Activated CD4-positive, alpha-beta T cell treated with anti-CD3 and anti-CD28 coated beads for 1 hour (primary cell): ENCODE data around the gene CA7.
"Not testable (repeated sequence)": the region's sequence is repeated elsewhere in the genome, so short reads cannot be mapped to it uniquely, and the experiment has no call there.

Source experiments
- DNase-seq: peaks from one replicate; pipeline ENCODE4 v3.0.0-alpha.2; 2020

Gene CA7

DNA sequence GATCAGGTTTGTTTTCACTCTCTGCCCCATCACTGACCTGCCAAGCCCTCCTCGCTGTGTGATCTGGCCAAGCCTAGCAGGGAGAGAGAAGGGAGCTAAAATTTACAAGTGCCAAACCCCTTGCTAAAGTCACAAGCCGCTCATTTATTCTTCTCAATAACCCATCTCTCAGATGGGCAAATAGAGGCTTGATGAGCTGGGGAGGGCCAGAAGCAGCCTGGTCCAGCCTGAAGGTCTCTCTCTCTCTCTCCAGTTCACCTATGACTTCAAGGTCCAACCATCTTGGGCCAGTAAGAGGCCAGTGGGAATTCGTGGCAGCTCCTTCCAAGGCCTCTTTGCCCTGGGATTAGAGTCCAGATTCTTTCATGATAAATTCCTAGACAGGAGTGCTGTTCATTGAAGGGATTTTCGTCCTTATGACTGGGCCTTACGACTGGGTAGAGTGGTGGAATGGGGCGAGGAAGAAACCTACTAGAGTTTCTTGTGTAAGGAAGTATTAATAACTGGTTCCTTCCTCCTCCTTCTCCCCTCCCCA, 3.4 kb downstream of the CA7 start:
- no peak for DNase-seq

- DNase-seq: no peak
Measured at GRCh38 chr16:66848172-66848571, 4.0 kb downstream of the CA7 start.

DNA sequence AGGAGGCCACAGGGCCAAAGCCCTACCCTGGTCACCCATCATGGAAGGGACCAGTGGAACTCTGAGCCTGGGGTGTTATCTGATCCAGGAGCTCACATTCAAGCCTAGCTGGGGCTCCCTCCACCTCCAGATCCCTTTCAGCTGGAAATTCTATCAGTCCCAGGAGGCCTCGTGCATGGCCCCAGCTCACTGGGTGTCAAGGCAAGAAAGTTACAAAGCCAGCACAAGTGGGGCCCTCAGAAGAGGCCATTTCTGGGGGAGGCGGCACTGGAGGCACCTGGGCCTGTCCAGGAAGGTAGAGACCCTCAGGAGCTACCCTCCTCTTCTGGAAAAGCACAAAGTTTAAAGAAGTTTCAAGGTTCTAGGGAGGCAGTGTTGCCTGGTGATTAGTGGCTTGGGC, 4.8 kb downstream of the CA7 start:
- DNase-seq: no peak

DNA sequence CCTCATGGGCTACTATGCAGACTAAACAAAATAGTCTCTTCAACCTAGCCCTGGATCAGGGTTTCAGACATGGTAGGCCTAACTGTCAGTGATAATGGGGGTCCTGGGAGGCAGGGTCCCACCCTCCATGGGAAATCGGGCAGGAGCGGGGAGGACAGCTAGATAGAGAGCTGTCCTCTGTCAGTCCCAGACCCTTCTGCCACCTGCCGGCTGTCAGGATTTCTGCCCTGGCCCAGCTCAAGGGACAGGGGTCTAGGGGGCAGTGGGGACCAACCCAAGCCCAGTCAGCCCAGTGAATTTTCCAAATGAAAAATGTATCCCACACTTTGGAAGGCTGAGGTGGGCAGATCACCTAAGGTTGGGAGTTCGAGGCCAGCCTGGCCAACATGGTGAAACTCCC, 5.3 kb downstream of the CA7 start:
- no peak for DNase-seq

DNA sequence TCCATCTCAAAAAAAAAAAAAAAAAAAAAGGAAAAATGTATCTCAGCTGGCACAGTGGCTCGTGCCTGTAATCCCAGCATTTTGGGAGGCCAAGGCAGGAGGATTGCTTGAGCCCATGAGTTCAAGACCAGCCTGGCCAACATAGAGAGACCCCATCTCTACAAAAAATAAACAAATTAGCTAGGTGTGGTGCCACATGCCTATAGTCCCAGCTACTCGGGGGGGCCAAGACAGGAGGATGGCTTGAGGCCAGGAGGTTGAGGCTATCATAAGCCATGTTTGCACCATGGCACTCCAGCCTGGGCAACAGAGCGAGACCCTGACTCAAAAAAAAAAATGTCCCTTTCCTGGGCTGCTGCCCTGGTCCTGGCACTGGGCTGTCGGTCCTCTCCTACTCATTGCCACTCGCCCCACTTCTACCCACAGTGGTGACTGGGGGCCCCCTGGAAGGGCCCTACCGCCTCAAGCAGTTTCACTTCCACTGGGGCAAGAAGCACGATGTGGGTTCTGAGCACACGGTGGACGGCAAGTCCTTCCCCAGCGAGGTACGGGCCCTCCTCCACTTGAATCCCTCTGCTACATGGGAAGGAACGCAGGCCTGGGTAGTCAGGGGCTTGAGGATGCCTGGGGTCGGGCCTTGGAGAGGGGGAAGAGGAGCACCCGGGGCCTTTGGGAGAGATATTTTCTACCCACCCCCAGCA, 6.1 kb downstream of the CA7 start:
- DNase-seq: no peak

- DNase-seq: no peak
Measured at GRCh38 chr16:66851166-66851964, 7.2 kb downstream of the CA7 start.

DNA sequence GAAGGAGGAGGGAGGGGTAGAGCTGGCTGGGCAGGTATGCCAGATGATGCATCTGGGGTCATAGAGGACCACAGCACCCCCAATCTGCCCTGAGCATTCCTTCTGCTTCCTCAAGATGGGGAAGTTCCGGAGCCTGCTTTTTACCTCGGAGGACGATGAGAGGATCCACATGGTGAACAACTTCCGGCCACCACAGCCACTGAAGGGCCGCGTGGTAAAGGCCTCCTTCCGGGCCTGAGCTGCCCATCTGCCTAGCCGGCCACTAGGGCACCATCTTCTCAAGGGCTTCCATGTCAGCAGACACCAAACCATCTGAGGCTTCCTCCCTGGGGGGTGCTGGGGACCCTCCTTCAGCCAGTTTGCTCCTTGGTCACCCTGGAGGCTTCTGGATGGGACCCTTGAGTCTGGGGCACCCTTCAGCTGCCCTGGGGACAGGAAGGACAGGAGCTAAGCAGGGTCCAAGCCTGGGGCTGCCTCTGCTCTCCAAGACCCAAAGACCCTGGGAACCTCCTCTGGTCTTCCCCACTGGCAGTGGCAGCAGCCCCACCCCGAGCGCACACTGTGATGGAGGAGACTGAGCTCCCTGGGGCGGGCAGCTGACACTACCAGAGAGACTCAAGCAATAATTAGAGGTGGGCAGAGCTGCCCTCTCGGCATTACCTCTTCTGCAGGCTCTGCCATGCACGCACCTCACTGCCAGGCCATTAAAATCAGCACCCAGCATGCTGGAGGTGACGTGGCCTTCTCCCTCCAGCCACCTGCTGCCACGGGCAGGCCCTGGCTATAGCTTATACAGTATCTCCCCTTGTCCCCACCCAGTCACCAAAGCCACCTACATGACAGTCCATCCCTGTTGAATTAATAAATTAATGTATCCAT, 9.3 kb downstream of the CA7 start:
- DNase-seq: no peak

DNA sequence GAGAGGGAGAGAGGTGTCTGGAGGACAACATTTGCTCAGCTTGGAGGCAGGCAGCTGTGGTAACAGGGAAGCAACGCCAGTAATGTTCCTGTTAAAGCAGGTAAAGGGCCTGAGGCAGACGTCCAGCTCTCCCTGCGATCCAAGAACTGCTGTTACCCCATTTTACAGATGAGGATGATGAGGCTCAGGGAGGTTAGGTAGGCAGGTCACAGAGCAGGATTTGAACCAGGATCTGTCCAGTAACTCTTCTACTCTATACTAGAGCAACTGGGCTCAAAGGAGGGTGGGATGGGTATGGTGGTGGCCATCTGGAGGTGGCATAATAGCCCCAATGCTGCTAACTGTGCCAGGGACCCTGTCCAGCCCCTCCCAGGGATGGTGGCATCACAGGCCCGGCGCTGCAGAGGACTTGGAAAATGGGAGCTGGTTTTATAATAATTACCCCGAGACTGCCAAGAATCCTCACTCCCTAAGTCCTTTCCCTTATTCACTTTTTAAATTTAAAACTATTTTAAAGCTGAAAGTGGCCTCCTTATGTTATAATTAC, 12.0 kb downstream of the CA7 start:
- no peak for DNase-seq

DNA sequence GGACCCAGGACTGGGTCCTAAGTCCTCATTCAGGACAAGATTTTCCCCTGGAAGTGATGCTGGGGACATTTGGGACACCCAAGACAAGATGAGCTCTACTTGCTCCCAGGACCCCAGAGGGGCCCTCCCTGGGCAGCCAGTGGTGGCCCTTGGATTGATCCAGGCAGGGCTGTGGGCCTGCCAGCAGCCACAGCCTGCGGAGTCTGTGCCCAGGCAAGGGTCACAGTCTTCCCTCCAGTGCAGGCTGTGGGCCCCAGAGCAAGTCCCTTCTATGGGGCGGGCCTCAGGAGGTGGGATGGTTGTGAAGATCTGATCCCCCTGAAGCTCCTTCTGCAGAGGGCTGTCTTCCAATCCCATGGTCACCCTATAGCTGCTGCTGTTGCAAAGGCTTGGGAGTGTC, 12.6 kb downstream of the CA7 start:
- no peak for DNase-seq

- no peak for DNase-seq
Measured at GRCh38 chr16:66857437-66857836, 13.2 kb downstream of the CA7 start.

- no peak for DNase-seq
Measured at GRCh38 chr16:66858740-66859396, 14.7 kb downstream of the CA7 start.

- no peak for DNase-seq
Measured at GRCh38 chr16:66859397-66860068, 15.3 kb downstream of the CA7 start.

GRCh38 chr16:66862023-66862520, 17.9 kb downstream of the CA7 start:
- DNase-seq: no peak

GRCh38 chr16:66863707-66864106, 19.5 kb downstream of the CA7 start:
- no peak for DNase-seq

DNA sequence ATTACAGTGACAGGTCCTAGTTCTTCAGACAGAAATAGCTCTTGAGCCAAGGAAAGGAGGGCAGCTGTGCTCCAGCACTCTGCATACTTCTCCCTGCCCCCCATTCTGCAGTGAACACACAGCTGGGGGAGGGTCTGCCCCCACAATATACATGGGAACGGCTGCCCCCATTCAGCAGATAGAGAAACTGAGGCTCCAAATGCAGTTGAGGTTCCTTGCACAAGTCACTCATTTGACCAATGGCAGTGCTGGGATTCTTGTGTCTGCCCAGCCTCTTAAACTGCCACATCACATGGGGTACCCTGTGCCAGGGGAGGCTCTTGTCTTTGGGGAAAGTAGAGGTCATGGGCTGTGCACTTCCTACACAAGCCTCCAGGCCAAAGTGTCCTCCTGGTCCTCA, 25.2 kb downstream of the CA7 start:
- no peak for DNase-seq

DNA sequence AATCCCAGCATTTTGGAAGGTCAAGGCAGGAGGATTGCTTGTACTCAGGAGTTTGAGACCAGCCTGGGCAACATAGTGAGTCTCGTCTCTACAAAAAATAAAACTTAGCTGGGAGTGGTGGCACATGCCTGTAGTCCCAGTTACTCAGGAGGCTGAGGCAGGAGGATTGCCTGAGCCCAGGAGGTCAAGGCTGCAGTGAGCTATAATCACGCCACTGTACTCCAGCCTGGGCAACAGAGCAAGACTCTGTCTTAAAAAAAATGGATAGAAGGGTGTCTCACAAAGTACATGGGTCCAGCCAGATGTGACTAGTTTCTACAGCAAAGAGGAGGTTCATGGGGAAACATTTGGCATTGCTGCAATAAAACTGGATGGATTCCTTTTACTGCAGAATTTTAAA, 27.1 kb downstream of the CA7 start:
- not testable (repeated sequence) for DNase-seq

DNA sequence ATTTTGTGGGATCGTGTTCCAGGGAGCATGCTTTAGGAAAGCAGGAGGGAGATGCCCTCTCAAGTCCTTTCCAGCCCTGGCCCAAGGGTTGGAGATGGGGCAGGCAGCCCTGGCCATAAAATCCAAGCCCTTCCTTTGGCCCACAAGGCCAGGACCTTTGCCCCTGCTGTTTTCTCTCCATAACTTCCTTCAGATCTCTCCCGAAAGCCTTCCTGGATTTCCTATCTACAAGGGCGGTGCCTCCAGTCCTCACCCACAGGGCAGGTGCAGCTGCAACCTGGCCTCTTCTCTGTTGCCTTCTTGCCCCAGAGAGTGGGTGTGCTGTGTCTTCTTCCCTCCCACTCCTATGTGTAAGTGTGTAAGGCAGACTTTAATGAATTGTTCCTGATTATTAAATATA, 27.6 kb downstream of the CA7 start:
- DNase-seq: no peak

GRCh38 chr16:66872559-66872942, 28.3 kb downstream of the CA7 start:
- no peak for DNase-seq

DNA sequence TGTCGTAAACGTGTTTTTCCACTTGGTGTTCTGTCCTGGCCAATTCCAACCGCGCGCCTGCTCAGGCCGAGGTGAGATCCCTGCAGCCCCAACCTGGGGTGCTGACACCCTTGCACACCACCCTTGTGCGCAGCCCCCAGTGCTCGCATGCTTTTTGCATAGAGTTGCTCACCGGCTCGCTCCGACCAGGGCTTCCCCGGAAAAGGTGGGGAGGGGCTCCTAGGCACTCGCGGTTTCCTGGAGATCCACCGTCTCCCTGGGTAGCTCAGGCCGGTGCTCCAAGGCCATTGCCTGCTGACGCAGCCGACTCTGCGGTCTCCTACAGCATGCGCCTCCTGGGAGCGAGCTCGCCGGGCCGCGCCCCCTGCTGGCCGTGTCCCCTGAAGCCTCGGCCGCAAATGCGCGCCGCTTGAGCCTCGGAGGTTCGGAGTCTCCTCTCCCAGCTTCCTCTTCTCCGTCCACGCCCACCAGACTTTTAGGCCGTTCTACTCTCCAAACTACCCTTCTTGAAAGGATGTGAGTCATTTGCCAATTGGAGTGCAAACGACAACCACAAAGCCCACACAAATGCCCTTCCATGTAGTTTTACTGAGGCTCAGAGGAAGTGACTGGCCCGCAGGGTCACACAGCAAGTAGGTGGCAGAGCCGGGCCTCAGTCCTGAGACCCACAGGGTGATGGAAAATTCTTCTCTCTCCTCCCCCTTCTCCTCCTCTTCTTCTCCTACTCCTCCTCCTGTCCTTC, 28.9 kb downstream of the CA7 start:
- DNase-seq: peak; percentile 77

- DNase-seq: no peak
Measured at GRCh38 chr16:66873685-66874055, 29.5 kb downstream of the CA7 start.
